Measurements from ENCODE around the gene CSRP1.

DNA sequence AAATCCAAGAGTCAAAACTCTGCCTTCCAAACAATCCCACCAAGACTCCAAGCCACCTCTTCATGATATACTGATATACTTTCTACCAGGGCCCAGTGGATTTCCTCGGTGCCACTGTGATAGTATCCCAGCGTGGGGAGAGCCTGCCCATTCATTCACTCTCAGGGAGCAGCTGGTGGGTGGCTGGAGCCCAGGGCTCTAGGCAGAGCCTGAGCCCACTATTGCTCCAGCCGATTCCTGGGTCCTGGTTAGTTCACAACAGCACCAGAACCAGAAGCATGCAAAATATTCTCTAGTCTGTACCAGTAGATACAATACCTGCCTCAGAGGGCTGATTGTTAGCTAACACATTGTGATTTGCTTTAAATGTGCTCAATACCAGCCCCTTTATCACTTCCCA, 831 bp downstream of the CSRP1 start:
- TF ChIP-seq CTCF (IDR thresholded peaks at IDR 0.05; ENCODE audit: insufficient read depth, low read depth, low read length), result no peak
- no peak for TF ChIP-seq EZH2 (IDR thresholded peaks at IDR 0.05; ENCODE audit: insufficient read depth, low read length)

All from astrocyte (in vitro differentiated cells and primary cell).